Esophagus squamous epithelium (tissue), 5 donors: ENCODE data around the gene STK4. TPM values are rescaled to one million over a fixed set of nuclear protein-coding genes. Genes with fewer than 3 reads are reported as not detected.

Experiments used
- DNase-seq: peaks from one replicate; lab custom pipeline; 2025; lab: John Stamatoyannopoulos, UW
- H3K27ac ChIP-seq, 4 donors: fragments of 200-600 bp; sonication (generic); one replicate each; pipeline ENCODE4 v1.5.1; 2016 to 2019; ENCODE audit warnings: mild to moderate bottlenecking in 1 of 4
- H3K27me3 ChIP-seq, 4 donors: fragments of 200-600 bp; sonication (generic); 1 replicate in 3 of 4; 2 replicates in 1 of 4; pipeline versions ENCODE4 v1.5.1 to v1.6.0; 2017 to 2021; ENCODE audit warnings: antibody characterized with exemption in 1 of 4
- H3K36me3 ChIP-seq, 3 donors: fragments of 200-600 bp; sonication (generic); one replicate each; pipeline ENCODE4 v1.5.1; 2016 to 2019
- H3K4me1 ChIP-seq, 3 donors: fragments of 200-600 bp; sonication (generic); one replicate each; pipeline ENCODE4 v1.5.1; 2017 to 2019
- H3K4me3 ChIP-seq, 4 donors: fragments of 200-600 bp; sonication (generic); 1 replicate in 3 of 4; 2 replicates in 1 of 4; pipeline ENCODE4 v1.5.1; 2016 to 2019; ENCODE audit warnings: mild to moderate bottlenecking in 2 of 4, moderate library complexity in 1 of 4
- H3K9me3 ChIP-seq, 3 donors: fragments of 200-600 bp; sonication (generic); one replicate each; pipeline ENCODE4 v1.5.1; 2016 to 2019
- POLR2A ChIP-seq, 4 donors: fragments of 450-650 bp; IDR thresholded peaks; one replicate each; pipeline ENCODE4 v1.6.1; 2017; ENCODE audit warnings: antibody characterized with exemption in 4 of 4, mild to moderate bottlenecking in 4 of 4, moderate library complexity in 3 of 4
- WGBS, 2 donors: methylation state at CpG; one replicate each; pipeline ENCODE4 v1.1.5; 2018; 5-methylcytosine and 5-hydroxymethylcytosine counted together
- intact Hi-C: fragments of 100-400 bp; cut with DNase I; formaldehyde crosslinking; loops from one replicate; pipeline ENCODE4 v1.15.0; 2022
- total RNA-seq, 4 donors: library from RNA; depleted of rRNA; stranded (reverse); fragments of >200 nt; gene quantifications; one replicate each; pipeline ENCODE4 v1.1.0, GENCODE V29; 2016
- TF ChIP-seq, protein P1 (sequence below), 6 experiments: fragments of 450-650 bp in 4 of 6; fragments of 200-600 bp in 2 of 6; sonication (generic) in 2 of 6; IDR thresholded peaks; one replicate each; pipeline ENCODE4 v1.5.1; 2016 to 2019; ENCODE audit warnings: antibody characterized with exemption in 6 of 6, mild to moderate bottlenecking in 4 of 6, moderate library complexity in 4 of 6
- donor health status: DM: yes; HTN: yes; CAD: no.

The STK4 gene
- total RNA-seq, 4 donors from 2014 or later = 14.6 to 29.8 (median 17.6) TPM

DNA sequence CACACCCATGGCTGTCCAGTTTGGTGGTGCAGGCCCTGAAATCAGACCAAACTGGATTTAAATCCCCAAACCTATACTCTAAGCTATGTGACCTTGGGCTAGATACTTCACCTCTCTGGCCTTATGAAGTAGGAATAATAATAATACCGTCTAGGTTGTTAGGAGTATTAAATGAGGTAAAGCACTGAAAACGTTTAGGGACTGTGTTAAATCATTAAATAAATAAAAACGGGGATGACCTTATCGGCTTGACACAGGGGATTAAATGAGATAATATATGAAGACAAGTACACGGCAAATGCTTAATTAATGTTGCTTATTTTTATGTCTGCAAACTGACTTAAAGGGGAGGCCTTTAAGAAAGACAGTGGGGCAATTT is 672 bp upstream of the STK4 start:
- Histone ChIP-seq H3K9me3 (no peaks in the 10 kb centered on the region), H3K36me3 (no peaks in the 10 kb centered on the region), H3K4me3 (peak overlapping the region; percentile 79 to 96 (median 84)), H3K27ac (peak overlapping the region; percentile 84 to 91 (median 88)), H3K27me3 (no peaks in the 10 kb centered on the region), H3K4me1 (peaks cover 10 to 55% (median 11%) of the 10 kb centered on the region in 3 donors)
- DNase-seq = no peak
- WGBS, 2 donors = 26 to 38% methylated on average over 5 of the region's 5 CpGs
- intact Hi-C loops = no loop called here
- TF ChIP-seq POLR2A (IDR thresholded peaks at IDR 0.05) = no peak
- TF ChIP-seq, protein P1, sequence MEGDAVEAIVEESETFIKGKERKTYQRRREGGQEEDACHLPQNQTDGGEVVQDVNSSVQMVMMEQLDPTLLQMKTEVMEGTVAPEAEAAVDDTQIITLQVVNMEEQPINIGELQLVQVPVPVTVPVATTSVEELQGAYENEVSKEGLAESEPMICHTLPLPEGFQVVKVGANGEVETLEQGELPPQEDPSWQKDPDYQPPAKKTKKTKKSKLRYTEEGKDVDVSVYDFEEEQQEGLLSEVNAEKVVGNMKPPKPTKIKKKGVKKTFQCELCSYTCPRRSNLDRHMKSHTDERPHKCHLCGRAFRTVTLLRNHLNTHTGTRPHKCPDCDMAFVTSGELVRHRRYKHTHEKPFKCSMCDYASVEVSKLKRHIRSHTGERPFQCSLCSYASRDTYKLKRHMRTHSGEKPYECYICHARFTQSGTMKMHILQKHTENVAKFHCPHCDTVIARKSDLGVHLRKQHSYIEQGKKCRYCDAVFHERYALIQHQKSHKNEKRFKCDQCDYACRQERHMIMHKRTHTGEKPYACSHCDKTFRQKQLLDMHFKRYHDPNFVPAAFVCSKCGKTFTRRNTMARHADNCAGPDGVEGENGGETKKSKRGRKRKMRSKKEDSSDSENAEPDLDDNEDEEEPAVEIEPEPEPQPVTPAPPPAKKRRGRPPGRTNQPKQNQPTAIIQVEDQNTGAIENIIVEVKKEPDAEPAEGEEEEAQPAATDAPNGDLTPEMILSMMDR (IDR thresholded peaks at IDR 0.05) = no peak

GRCh38 chr20:44967207-44967807 is 995 bp downstream of the STK4 start:
- H3K27ac ChIP-seq = peak overlapping the region; percentile 84 to 91 (median 88)
- DNase-seq = no peak
- TF ChIP-seq, protein P1 (IDR thresholded peaks at IDR 0.05) = no peak
- peak in 2 of 4 donors; percentile 21 to 67 for TF ChIP-seq POLR2A (IDR thresholded peaks at IDR 0.05)

GRCh38 chr20:44969300-44969894 is 3.1 kb downstream of the STK4 start:
- Histone ChIP-seq H3K36me3 (peaks cover 2 to 24% (median 9%) of the 10 kb centered on the region in 3 donors), H3K27me3 (no peaks in the 10 kb centered on the region), H3K9me3 (no peaks in the 10 kb centered on the region), H3K4me1 (peaks cover 9 to 55% (median 11%) of the 10 kb centered on the region in 3 donors), H3K4me3 (peak overlapping the region in 1 of 4 donors; percentile 79), H3K27ac (peak overlapping the region in 3 of 4 donors; percentile 33 to 91 (median 57))
- no peak for DNase-seq
- intact Hi-C loops = no loop called here
- TF ChIP-seq POLR2A (IDR thresholded peaks at IDR 0.05) = no peak
- TF ChIP-seq, protein P1 (IDR thresholded peaks at IDR 0.05) = no peak
- 33 to 42% methylated on average over 3 of the region's 3 CpGs for WGBS, 2 donors

More at GRCh38 chr20:44967207-44967807, 995 bp downstream of the STK4 start:
- H3K27me3 ChIP-seq = no peaks in the 10 kb centered on the region
- H3K36me3 ChIP-seq = peaks cover 0 to 4% (median 0%) of the 10 kb centered on the region in 3 donors
- WGBS, 2 donors = 30% methylated on average over 5 of the region's 5 CpGs
- H3K4me1 ChIP-seq = peaks cover 9 to 55% (median 11%) of the 10 kb centered on the region in 3 donors
- peak overlapping the region; percentile 79 to 96 (median 84) for H3K4me3 ChIP-seq
- intact Hi-C loops = no loop called here
- no peaks in the 10 kb centered on the region for H3K9me3 ChIP-seq

- WGBS, 2 donors = 17 to 45% methylated on average over 1 of the region's 1 CpG
- Histone ChIP-seq H3K27ac (peak overlapping the region in 3 of 4 donors; percentile 33 to 91 (median 33)), H3K4me1 (peaks cover 9 to 54% (median 11%) of the 10 kb centered on the region in 3 donors), H3K9me3 (no peaks in the 10 kb centered on the region), H3K36me3 (peaks cover 5 to 33% (median 9%) of the 10 kb centered on the region in 3 donors), H3K4me3 (peak overlapping the region in 1 of 4 donors; percentile 24), H3K27me3 (no peaks in the 10 kb centered on the region)
- TF ChIP-seq, protein P1 (IDR thresholded peaks at IDR 0.05) = no peak
- TF ChIP-seq POLR2A (IDR thresholded peaks at IDR 0.05) = peak in 1 of 4 donors; percentile 23
- no peak for DNase-seq
- intact Hi-C loops = no loop called here
These were observed 4.0 kb downstream of the STK4 start for GRCh38 chr20:44970243-44970757.

- DNase-seq = no peak
- H3K27me3 ChIP-seq = no peaks in the 10 kb centered on the region
- H3K4me3 ChIP-seq = no peak overlapping the region
- H3K27ac ChIP-seq = no peak overlapping the region
- no peaks in the 10 kb centered on the region for H3K9me3 ChIP-seq
- H3K36me3 ChIP-seq = peaks cover 5 to 50% (median 9%) of the 10 kb centered on the region in 3 donors
- intact Hi-C loops = no loop called here
- TF ChIP-seq, protein P1 (IDR thresholded peaks at IDR 0.05) = no peak
- no peak for TF ChIP-seq POLR2A (IDR thresholded peaks at IDR 0.05)
- WGBS, 2 donors = 58 to 64% methylated on average over 2 of the region's 2 CpGs
- H3K4me1 ChIP-seq = peaks cover 0 to 32% (median 2%) of the 10 kb centered on the region in 3 donors
These were observed 6.7 kb downstream of the STK4 start for GRCh38 chr20:44973053-44973452.
